Femur (tissue), 1 donor: ENCODE measurements around the gene ABCA5.

ENCODE experiments used
- DNase-seq: peaks from one replicate; pipeline ENCODE4 v3.0.0-alpha.2; 2017

The ABCA5 gene

GRCh38 chr17:69265873-69266272 is 61.1 kb downstream of the ABCA5 start:
- DNase-seq: no peak

- no peak for DNase-seq
Observed at GRCh38 chr17:69254187-69254586, 72.7 kb downstream of the ABCA5 start.

GRCh38 chr17:69250641-69251040 is 76.3 kb downstream of the ABCA5 start:
- no peak for DNase-seq

GRCh38 chr17:69246726-69247375 is 80.1 kb downstream of the ABCA5 start:
- DNase-seq: no peak

- no peak for DNase-seq
Observed at GRCh38 chr17:69246202-69246601, 80.7 kb downstream of the ABCA5 start.

- DNase-seq: no peak
Observed at GRCh38 chr17:69245617-69246016, 81.3 kb downstream of the ABCA5 start.

- no peak for DNase-seq
Observed at GRCh38 chr17:69239611-69240600, 87.0 kb downstream of the ABCA5 start.

- no peak for DNase-seq
Observed at GRCh38 chr17:69236946-69237345, 90.0 kb downstream of the ABCA5 start.

- no peak for DNase-seq
Observed at GRCh38 chr17:69236464-69236863, 90.5 kb downstream of the ABCA5 start.

GRCh38 chr17:69235338-69236058 is 91.4 kb downstream of the ABCA5 start:
- DNase-seq: peak; percentile 84

- no peak for DNase-seq
Observed at GRCh38 chr17:69232650-69233049, 94.3 kb downstream of the ABCA5 start.

- no peak for DNase-seq
Observed at GRCh38 chr17:69231521-69231920, 95.4 kb downstream of the ABCA5 start.

GRCh38 chr17:69230939-69231338 is 96.0 kb downstream of the ABCA5 start:
- no peak for DNase-seq

GRCh38 chr17:69228576-69228975 is 98.4 kb downstream of the ABCA5 start, which contains the start of gene ABCA10:
TSS of gene ABCA10 (minus strand) at chr17:69228824. CDS start at chr17:69225358, 3,466 bp downstream.
- DNase-seq: no peak

- DNase-seq: no peak
Observed at GRCh38 chr17:69228018-69228417, 98.9 kb downstream of the ABCA5 start.

- no peak for DNase-seq
Observed at GRCh38 chr17:69227541-69227940, 99.4 kb downstream of the ABCA5 start.

GRCh38 chr17:69223809-69224208 is 103.1 kb downstream of the ABCA5 start:
- DNase-seq: no peak

GRCh38 chr17:69222707-69223258 is 104.2 kb downstream of the ABCA5 start:
- no peak for DNase-seq

- no peak for DNase-seq
Observed at GRCh38 chr17:69220098-69220497, 106.8 kb downstream of the ABCA5 start.

- no peak for DNase-seq
Observed at GRCh38 chr17:69218986-69219385, 107.9 kb downstream of the ABCA5 start.

GRCh38 chr17:69213059-69213813 is 113.7 kb downstream of the ABCA5 start:
- no peak for DNase-seq

- no peak for DNase-seq
Observed at GRCh38 chr17:69208640-69209039, 118.3 kb downstream of the ABCA5 start.
